ENCODE measurements around the gene IL3.
A peak's percentile ranks its signal among the peaks of the same experiment; 100 is the strongest.

The IL3 gene

DNA sequence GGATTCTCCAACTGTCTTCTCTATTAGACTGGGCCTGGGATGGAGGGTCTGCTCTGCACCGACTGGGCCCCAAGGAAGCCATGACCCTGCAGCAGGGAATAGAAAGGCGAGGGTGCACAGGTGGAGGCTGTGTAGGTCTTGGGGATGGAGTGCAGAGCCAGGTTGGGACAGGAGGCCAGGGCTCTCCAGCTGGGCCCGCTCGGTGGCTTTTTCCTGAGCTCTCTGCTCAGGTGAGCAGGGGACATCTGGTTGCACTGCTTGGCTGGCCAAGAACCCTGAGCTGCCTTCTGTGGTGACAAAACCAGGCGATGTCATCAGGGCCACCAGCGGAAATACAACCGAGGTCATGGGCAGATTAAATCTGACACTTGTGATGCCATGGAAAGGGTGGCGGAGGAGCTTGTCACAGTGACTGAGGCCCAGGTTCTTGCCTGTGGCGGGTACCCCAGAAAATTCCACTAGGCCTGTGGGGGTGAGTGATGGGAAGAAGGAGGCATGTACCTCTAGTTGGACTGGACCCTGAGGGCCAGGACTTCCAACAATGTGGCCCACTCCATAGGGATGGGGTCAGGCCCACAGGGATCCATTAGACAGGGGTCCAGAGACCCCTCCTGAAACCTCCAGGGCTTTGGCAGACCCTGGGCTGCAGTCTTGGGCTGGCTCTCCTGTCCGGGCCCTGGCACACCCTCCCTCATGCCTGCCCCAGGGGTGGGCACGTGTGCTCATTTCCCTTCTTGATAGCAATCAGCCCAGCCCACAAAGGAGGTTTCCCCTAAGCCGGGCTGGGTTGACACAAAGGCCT lies 4.4 kb upstream of the IL3 start:
- DNase-seq (ENCODE audit: extremely low spot score, insufficient read length, low read depth) (no peak), FAIRE-seq (no peak)

DNA sequence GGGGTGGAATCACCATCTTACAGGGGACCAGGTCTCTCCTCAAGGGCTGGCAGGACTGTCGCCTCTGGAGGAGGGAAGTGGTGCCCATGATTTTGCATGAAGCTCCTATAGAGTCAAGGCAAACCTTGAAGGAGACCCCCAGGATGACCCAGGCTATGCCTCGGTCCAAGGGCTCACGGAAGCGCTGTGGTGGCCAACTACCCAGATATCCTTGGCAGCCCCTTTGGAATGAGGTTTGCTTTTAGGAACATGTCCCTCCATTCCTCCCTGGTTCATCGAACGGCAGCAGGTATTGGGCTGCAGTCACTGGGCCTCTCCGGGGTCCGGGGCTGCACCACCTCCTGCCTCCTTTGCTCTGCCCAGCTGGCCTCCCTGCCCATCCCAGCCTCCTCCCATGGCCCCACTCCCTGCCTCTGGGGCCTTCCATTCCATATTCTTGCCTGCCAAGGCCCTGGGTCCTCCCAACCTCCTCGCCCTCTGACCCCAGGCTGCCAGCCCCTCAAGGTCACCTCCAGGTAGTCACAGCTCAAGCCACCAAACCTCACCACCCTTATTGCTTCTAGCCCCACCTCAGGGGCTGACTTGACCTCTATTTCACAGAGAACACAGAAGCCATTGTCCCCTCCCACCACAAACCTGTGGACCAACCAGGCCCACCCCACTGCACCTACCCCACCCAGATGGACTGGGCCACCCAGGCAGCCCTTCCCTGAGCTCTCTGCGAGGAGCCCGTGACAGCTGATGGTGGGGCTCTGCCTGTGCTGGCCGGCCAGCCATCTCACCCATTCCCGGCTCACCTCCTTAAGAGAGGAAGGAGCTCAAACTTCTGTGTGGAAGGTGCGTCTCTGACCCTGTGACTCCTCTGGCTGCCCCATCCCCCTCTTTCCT lies 3.6 kb upstream of the IL3 start:
- DNase-seq (ENCODE audit: extremely low spot score, insufficient read length, low read depth) = no peak
- FAIRE-seq = no peak

- DNase-seq (ENCODE audit: extremely low spot score, insufficient read length, low read depth) (no peak), FAIRE-seq (no peak)
Observed at GRCh38 chr5:132057498-132058255, 2.8 kb upstream of the IL3 start.

GRCh38 chr5:132058646-132059042 lies 1.8 kb upstream of the IL3 start:
- DNase-seq (ENCODE audit: extremely low spot score, insufficient read length, low read depth) (no peak), FAIRE-seq (no peak)

GRCh38 chr5:132059043-132059695 lies 1.3 kb upstream of the IL3 start:
- FAIRE-seq (no peak), DNase-seq (ENCODE audit: extremely low spot score, insufficient read length, low read depth) (no peak)

DNA sequence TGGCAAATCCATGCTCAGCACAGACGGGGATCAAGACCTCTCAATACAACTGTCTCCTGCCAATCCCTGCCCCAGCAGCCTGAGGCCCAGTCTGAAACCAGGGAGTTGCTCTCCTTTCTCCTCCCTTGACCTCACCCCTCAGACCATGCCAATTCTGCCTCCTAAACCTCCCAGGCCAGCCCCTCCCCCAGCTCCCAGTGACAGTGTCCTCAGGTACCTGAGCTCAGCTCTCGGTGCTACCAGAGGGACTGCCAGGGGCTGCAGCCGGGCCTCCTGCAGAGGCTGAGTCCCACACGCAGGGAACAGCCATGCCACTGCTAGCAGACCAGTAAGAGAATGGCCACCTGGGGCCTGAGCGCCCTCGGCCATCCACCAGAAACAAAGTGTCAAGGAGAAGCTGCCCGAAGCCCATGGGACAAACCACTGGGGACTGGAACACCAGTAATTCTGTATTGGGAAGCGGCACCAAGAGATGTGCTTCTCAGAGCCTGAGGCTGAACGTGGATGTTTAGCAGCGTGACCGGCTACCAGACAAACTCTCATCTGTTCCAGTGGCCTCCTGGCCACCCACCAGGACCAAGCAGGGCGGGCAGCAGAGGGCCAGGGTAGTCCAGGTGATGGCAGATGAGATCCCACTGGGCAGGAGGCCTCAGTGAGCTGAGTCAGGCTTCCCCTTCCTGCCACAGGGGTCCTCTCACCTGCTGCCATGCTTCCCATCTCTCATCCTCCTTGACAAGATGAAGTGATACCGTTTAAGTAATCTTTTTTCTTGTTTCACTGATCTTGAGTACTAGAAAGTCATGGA lies 557 bp upstream of the IL3 start:
- DNase-seq (ENCODE audit: extremely low spot score, insufficient read length, low read depth) (no peak), FAIRE-seq (no peak)

GRCh38 chr5:132063090-132063911 lies 2.8 kb downstream of the IL3 start:
- DNase-seq (ENCODE audit: extremely low spot score, insufficient read length, low read depth) (peak; percentile 45), FAIRE-seq (peak; percentile 78)

DNA sequence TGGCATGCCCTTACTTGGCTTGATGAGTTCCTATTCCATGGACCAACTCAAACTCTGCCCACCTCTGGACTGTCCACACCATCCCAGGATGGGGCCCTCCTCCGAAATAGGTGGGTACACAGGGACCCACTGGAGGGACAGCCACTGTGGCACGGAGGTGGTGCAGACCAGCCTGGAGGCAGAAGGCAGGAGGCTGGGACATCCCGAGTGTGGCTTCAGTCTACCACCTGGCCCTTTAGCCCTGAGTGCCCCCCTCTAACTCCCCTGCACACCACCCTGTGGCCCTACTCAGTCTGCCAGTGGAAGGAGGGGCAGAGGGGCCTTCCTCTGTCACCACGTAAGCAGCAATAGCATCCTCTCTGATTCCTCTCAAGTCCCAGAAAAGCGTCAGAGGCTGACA lies 3.7 kb downstream of the IL3 start:
- FAIRE-seq (no peak), DNase-seq (ENCODE audit: extremely low spot score, insufficient read length, low read depth) (no peak)

GRCh38 chr5:132064738-132065331 lies 4.4 kb downstream of the IL3 start:
- DNase-seq (ENCODE audit: extremely low spot score, insufficient read length, low read depth) (peak; percentile 58), FAIRE-seq (peak; percentile 86)

DNA sequence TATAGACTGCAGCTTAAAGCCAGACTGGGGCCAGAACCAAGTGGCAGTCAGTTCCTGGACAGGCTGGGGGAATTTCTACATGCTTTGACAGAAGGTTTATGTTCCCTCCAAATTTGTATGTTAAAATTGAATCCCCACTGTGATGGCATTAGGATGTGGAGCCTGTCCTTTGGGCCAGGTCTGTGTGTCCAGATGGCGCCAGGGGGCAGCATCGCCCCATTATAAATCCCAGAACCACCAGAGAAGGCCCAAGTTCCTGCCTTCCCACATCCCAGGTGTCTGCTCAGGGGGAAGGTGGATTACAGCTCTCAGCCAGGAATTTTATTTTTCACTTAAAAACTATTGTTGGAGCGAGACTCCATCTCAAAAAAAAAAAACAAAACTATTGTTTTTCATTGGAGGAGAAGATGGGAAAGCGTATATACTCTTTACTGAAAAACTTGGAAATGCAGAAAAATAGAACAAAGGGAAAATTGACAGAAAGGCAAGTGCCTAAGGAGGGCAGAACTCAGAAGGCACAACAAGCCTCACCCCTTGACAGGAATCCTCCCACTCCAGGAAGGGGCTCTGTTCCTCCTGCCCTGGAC lies 5.0 kb downstream of the IL3 start:
- DNase-seq (ENCODE audit: extremely low spot score, insufficient read length, low read depth) (peak; percentile 43), FAIRE-seq (peak; percentile 12)

- no peak for DNase-seq (ENCODE audit: extremely low spot score, insufficient read length, low read depth)
- FAIRE-seq = no peak
Observed at GRCh38 chr5:132065951-132066701, 5.7 kb downstream of the IL3 start.

- DNase-seq (ENCODE audit: extremely low spot score, insufficient read length, low read depth) (no peak), FAIRE-seq (no peak)
Observed at GRCh38 chr5:132066871-132067270, 6.4 kb downstream of the IL3 start.

DNA sequence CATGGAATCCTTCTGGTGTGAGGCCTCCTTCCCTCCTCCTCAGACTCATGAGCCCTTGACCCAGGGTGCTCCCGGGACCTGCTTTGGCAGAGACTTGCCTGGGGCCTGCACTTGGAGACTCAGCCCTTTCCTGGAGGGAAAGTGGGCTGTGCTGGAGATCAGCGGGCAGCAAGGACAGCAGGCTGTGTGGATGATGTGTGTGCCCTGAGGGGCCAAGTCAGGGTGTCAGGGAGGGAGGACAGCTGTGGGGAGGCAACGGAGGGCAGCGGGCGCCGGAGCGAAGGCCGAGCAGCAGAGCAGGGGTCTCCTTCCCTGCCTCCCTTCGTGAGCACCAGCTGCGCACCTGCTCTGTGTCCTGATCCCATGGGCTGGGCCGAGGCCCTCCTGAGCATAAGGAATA lies 7.0 kb downstream of the IL3 start:
- no peak for FAIRE-seq
- DNase-seq (ENCODE audit: extremely low spot score, insufficient read length, low read depth) = no peak

- no peak for FAIRE-seq
Observed at GRCh38 chr5:132067941-132068808, 7.7 kb downstream of the IL3 start.

GRCh38 chr5:132069561-132069960 lies 9.1 kb downstream of the IL3 start:
- FAIRE-seq (no peak), DNase-seq (ENCODE audit: extremely low spot score, insufficient read length, low read depth) (no peak)

More at GRCh38 chr5:132067941-132068808, 7.7 kb downstream of the IL3 start:
- no peak for DNase-seq (ENCODE audit: extremely low spot score, insufficient read length, low read depth)

- no peak for FAIRE-seq
- no peak for DNase-seq (ENCODE audit: extremely low spot score, insufficient read length, low read depth)
Observed at GRCh38 chr5:132069994-132070393, 9.5 kb downstream of the IL3 start.

Measured in GM18507 (cell line).